DND-41 (cell line): ENCODE results near the gene ZFAND2A.

Experiments
- EZH2 ChIP-seq: IDR thresholded peaks from 3 replicates; pipeline ENCODE4 v1.6.1; 2012; ENCODE audit warnings: borderline replicate concordance, low read depth, mild to moderate bottlenecking, moderate library complexity, low read length, inconsistent platforms; ENCODE audit not compliant: severe bottlenecking
- TF ChIP-seq, protein P1 (sequence below): IDR thresholded peaks from 2 replicates; pipeline ENCODE4 v1.5.1; 2012; ENCODE audit warnings: borderline replicate concordance, low read length, moderate library complexity, mild to moderate bottlenecking; ENCODE audit not compliant: poor library complexity, severe bottlenecking; ENCODE audit errors: extremely low read depth

GRCh38 chr7:1181640-1182039, 21.6 kb upstream of the ZFAND2A start:
- TF ChIP-seq, protein P1, sequence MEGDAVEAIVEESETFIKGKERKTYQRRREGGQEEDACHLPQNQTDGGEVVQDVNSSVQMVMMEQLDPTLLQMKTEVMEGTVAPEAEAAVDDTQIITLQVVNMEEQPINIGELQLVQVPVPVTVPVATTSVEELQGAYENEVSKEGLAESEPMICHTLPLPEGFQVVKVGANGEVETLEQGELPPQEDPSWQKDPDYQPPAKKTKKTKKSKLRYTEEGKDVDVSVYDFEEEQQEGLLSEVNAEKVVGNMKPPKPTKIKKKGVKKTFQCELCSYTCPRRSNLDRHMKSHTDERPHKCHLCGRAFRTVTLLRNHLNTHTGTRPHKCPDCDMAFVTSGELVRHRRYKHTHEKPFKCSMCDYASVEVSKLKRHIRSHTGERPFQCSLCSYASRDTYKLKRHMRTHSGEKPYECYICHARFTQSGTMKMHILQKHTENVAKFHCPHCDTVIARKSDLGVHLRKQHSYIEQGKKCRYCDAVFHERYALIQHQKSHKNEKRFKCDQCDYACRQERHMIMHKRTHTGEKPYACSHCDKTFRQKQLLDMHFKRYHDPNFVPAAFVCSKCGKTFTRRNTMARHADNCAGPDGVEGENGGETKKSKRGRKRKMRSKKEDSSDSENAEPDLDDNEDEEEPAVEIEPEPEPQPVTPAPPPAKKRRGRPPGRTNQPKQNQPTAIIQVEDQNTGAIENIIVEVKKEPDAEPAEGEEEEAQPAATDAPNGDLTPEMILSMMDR: no peak
- TF ChIP-seq EZH2: no peak
